ENCODE measurements around the gene PIK3CA. TPM values are rescaled to one million over a fixed set of nuclear protein-coding genes. Genes with fewer than 3 reads are reported as not detected.
A peak's percentile ranks its signal among the peaks of the same experiment; 100 is the strongest.
"Not testable (repeated sequence)": the region's sequence is repeated elsewhere in the genome, so short reads cannot be mapped to it uniquely, and the experiment has no call there.

PIK3CA gene
- total RNA-seq, 2 donors from 2014 or later: 6.3 to 11.7 TPM

GRCh38 chr3:179244878-179245277 is 96.7 kb downstream of the PIK3CA start:
- 71 to 81% methylated on average over 1 of the region's 1 CpG for WGBS, 2 donors
- H3K9me3 ChIP-seq: no peaks in the 10 kb centered on the region
- H3K27me3 ChIP-seq: no peaks in the 10 kb centered on the region
- no peak overlapping the region for H3K27ac ChIP-seq
- TF ChIP-seq POLR2A (IDR thresholded peaks at IDR 0.05): no peak
- intact Hi-C loops (cut with DNase I): no loop called here
- DNase-seq: no peak
- no peak overlapping the region for H3K4me3 ChIP-seq
- H3K4me1 ChIP-seq: no peaks in the 10 kb centered on the region
- no peaks in the 10 kb centered on the region for H3K36me3 ChIP-seq (replicated peaks in 1 of 2; ENCODE audit: insufficient read depth in 1 of 2, low read depth in 2 of 2)
- ATAC-seq: no peak

- Histone ChIP-seq H3K36me3 (replicated peaks in 1 of 2; ENCODE audit: insufficient read depth in 1 of 2, low read depth in 2 of 2) (no peaks in the 10 kb centered on the region), H3K4me3 (no peak overlapping the region), H3K4me1 (peaks cover 11% of the 10 kb centered on the region), H3K27me3 (no peaks in the 10 kb centered on the region), H3K27ac (no peak overlapping the region), H3K9me3 (no peaks in the 10 kb centered on the region)
- intact Hi-C loops (cut with DNase I): no loop called here
- DNase-seq (no peak), ATAC-seq (no peak)
- 94 to 95% methylated on average over 3 of the region's 3 CpGs for WGBS, 2 donors
- TF ChIP-seq CTCF (IDR thresholded peaks at IDR 0.05) (no peak), POLR2A (IDR thresholded peaks at IDR 0.05) (no peak)
These were observed 99.3 kb downstream of the PIK3CA start for GRCh38 chr3:179247289-179248015.

GRCh38 chr3:179250803-179251476 is 102.8 kb downstream of the PIK3CA start, which contains the start of gene KCNMB3:
TSS of gene KCNMB3 (minus strand) at chr3:179251114. CDS start at chr3:179250990, 124 bp downstream.
- Histone ChIP-seq H3K36me3 (replicated peaks in 1 of 2; ENCODE audit: insufficient read depth in 1 of 2, low read depth in 2 of 2) (no peaks in the 10 kb centered on the region), H3K4me1 (peaks cover 17% of the 10 kb centered on the region), H3K4me3 (no peak within 1 kb of the TSS), H3K9me3 (no peaks in the 10 kb centered on the region), H3K27me3 (no peaks in the 10 kb centered on the region), H3K27ac (no peak within 1 kb of the TSS)
- intact Hi-C loops (cut with DNase I): no loop called here
- DNase-seq: no peak
- peak; percentile 38 for ATAC-seq
- no peak for TF ChIP-seq POLR2A (IDR thresholded peaks at IDR 0.05)
- no peak for TF ChIP-seq CTCF (IDR thresholded peaks at IDR 0.05)
- WGBS, 2 donors: 56% methylated on average over 6 of the region's 6 CpGs

GRCh38 chr3:179256813-179257212 is 108.7 kb downstream of the PIK3CA start:
- no peak overlapping the region for H3K27ac ChIP-seq
- no peaks in the 10 kb centered on the region for H3K36me3 ChIP-seq (replicated peaks in 1 of 2; ENCODE audit: insufficient read depth in 1 of 2, low read depth in 2 of 2)
- H3K4me1 ChIP-seq: peaks cover 17% of the 10 kb centered on the region
- H3K27me3 ChIP-seq: no peaks in the 10 kb centered on the region
- WGBS, 2 donors: 89 to 93% methylated on average over 2 of the region's 2 CpGs
- no peak for ATAC-seq
- DNase-seq: no peak
- H3K9me3 ChIP-seq: peaks cover 0 to 7% (median 0%) of the 10 kb centered on the region in 3 donors
- intact Hi-C loops (cut with DNase I): no loop called here
- no peak overlapping the region for H3K4me3 ChIP-seq
- TF ChIP-seq CTCF (IDR thresholded peaks at IDR 0.05): no peak
- TF ChIP-seq POLR2A (IDR thresholded peaks at IDR 0.05): no peak

- H3K4me3 ChIP-seq; DNase-seq; H3K9me3 ChIP-seq; H3K36me3 ChIP-seq (replicated peaks in 1 of 2; ENCODE audit: insufficient read depth in 1 of 2, low read depth in 2 of 2); H3K27me3 ChIP-seq; intact Hi-C loops (cut with DNase I); H3K27ac ChIP-seq; ATAC-seq: not testable (repeated sequence)
- WGBS, 2 donors: 93 to 95% methylated on average over 11 of the region's 11 CpGs
- peaks cover 17% of the 10 kb centered on the region for H3K4me1 ChIP-seq
These were observed 109.6 kb downstream of the PIK3CA start for GRCh38 chr3:179257742-179258141.
